Astrocyte (in vitro differentiated cells and primary cell): Measurements from ENCODE around the gene ARV1. TPM values are rescaled to one million over a fixed set of nuclear protein-coding genes. Genes with fewer than 3 reads are reported as not detected.

Experiments
- DNase-seq: peaks from one replicate; pipeline ENCODE4 v3.0.0-alpha.2; 2010; ENCODE audit warnings: low read depth
- FAIRE-seq: peaks from 2 replicates; lab custom pipeline; 2011; peaks lifted over from hg19 to GRCh38; lab: Jason Lieb, UNC
- H2AFZ ChIP-seq: 2 replicates; pipeline ENCODE4 v1.6.0; 2012; ENCODE audit warnings: low read depth, low read length, inconsistent platforms
- H3K27ac ChIP-seq: 2 replicates; pipeline ENCODE4 v1.5.1; 2011; ENCODE audit warnings: low read depth, low read length, inconsistent platforms
- H3K27me3 ChIP-seq: 2 replicates; pipeline ENCODE4 v1.6.0; 2011; ENCODE audit warnings: low read length, inconsistent platforms; ENCODE audit not compliant: insufficient read depth
- H3K36me3 ChIP-seq: 2 replicates; pipeline ENCODE4 v1.5.1; 2011; ENCODE audit warnings: low read length, inconsistent platforms; ENCODE audit not compliant: insufficient read depth
- H3K4me1 ChIP-seq: 2 replicates; pipeline ENCODE4 v1.5.1; 2011; ENCODE audit warnings: low read length, inconsistent platforms; ENCODE audit not compliant: insufficient read depth
- H3K4me2 ChIP-seq: 2 replicates; pipeline ENCODE4 v1.6.0; 2012; ENCODE audit warnings: low read length, inconsistent platforms
- H3K4me3 ChIP-seq: 2 replicates; pipeline ENCODE4 v1.5.1; 2011; ENCODE audit warnings: low read depth, mild to moderate bottlenecking, low read length, inconsistent platforms; ENCODE audit not compliant: insufficient read depth
- H3K79me2 ChIP-seq: 2 replicates; pipeline ENCODE4 v1.6.0; 2012; ENCODE audit warnings: mild to moderate bottlenecking, low read length, inconsistent platforms; ENCODE audit not compliant: insufficient read depth
- H3K9ac ChIP-seq: 2 replicates; pipeline ENCODE4 v1.6.0; 2012; ENCODE audit warnings: mild to moderate bottlenecking, low read length, inconsistent platforms
- H3K9me3 ChIP-seq: 2 replicates; pipeline ENCODE4 v1.5.1; 2012; ENCODE audit warnings: low read depth, mild to moderate bottlenecking, low read length, inconsistent platforms; ENCODE audit not compliant: insufficient read depth
- H4K20me1 ChIP-seq: 2 replicates; pipeline ENCODE4 v1.6.0; 2012; ENCODE audit warnings: low read length, inconsistent platforms; ENCODE audit not compliant: insufficient read depth
- H3K27ac Mint-ChIP-seq: one replicate; pipeline ENCODE4 v1.8.0; 2021; ENCODE audit warnings: mild to moderate bottlenecking, mixed read lengths; ENCODE audit not compliant: unreplicated experiment
- H3K27me3 Mint-ChIP-seq: one replicate; pipeline ENCODE4 v1.8.0; 2021; ENCODE audit warnings: low read depth, mixed read lengths; ENCODE audit not compliant: unreplicated experiment
- H3K36me3 Mint-ChIP-seq: one replicate; pipeline ENCODE4 v1.8.0; 2021; ENCODE audit warnings: low read depth, mixed read lengths; ENCODE audit not compliant: unreplicated experiment
- H3K4me1 Mint-ChIP-seq: one replicate; pipeline ENCODE4 v1.8.0; 2021; ENCODE audit warnings: low read depth, mixed read lengths; ENCODE audit not compliant: unreplicated experiment
- H3K4me3 Mint-ChIP-seq: one replicate; pipeline ENCODE4 v1.8.0; 2021; ENCODE audit warnings: mild to moderate bottlenecking, moderate library complexity, mixed read lengths; ENCODE audit not compliant: unreplicated experiment
- H3K9me3 Mint-ChIP-seq: one replicate; pipeline ENCODE4 v1.8.0; 2021; ENCODE audit warnings: mild to moderate bottlenecking, mixed read lengths; ENCODE audit not compliant: unreplicated experiment
- EZH2 ChIP-seq: IDR thresholded peaks from 2 replicates; pipeline ENCODE4 v1.6.1; 2012; ENCODE audit warnings: mild to moderate bottlenecking, low read length, inconsistent platforms; ENCODE audit not compliant: insufficient read depth
- total RNA-seq: library from RNA; stranded (reverse); gene quantifications from 2 replicates; pipeline ENCODE4 v1.2.1, GENCODE V29; 2021
- TF ChIP-seq, protein P1 (sequence below): IDR thresholded peaks from 2 replicates; pipeline ENCODE4 v1.5.1; 2011; ENCODE audit warnings: low read depth, mild to moderate bottlenecking, inconsistent platforms, low read length, moderate library complexity; ENCODE audit not compliant: insufficient read depth

The ARV1 gene
- total RNA-seq, 1 donor from 2014 or later = 14.4 TPM

GRCh38 chr1:231029841-231030240 lies 50.9 kb downstream of the ARV1 start:
- Histone ChIP-seq H3K79me2 (no peaks in the 10 kb centered on the region), H3K27me3 (no peaks in the 10 kb centered on the region), H3K9me3 (no peaks in the 10 kb centered on the region), H3K9ac (no peak overlapping the region), H3K4me1 (peaks cover 5% of the 10 kb centered on the region), H2AFZ (no peak overlapping the region), H3K27ac (no peak overlapping the region), H4K20me1 (peaks cover 34% of the 10 kb centered on the region), H3K4me2 (no peak overlapping the region), H3K4me3 (no peak overlapping the region), H3K36me3 (no peaks in the 10 kb centered on the region)
- Mint-ChIP-seq H3K4me1 (peaks cover 15% of the 10 kb centered on the region), H3K9me3 (peaks cover 2% of the 10 kb centered on the region), H3K4me3 (no peak overlapping the region), H3K27me3 (peaks cover 5% of the 10 kb centered on the region), H3K27ac (no peak overlapping the region), H3K36me3 (peaks cover 4% of the 10 kb centered on the region)
- FAIRE-seq (no peak), DNase-seq (no peak)
- TF ChIP-seq EZH2 = no peak
- TF ChIP-seq, protein P1, sequence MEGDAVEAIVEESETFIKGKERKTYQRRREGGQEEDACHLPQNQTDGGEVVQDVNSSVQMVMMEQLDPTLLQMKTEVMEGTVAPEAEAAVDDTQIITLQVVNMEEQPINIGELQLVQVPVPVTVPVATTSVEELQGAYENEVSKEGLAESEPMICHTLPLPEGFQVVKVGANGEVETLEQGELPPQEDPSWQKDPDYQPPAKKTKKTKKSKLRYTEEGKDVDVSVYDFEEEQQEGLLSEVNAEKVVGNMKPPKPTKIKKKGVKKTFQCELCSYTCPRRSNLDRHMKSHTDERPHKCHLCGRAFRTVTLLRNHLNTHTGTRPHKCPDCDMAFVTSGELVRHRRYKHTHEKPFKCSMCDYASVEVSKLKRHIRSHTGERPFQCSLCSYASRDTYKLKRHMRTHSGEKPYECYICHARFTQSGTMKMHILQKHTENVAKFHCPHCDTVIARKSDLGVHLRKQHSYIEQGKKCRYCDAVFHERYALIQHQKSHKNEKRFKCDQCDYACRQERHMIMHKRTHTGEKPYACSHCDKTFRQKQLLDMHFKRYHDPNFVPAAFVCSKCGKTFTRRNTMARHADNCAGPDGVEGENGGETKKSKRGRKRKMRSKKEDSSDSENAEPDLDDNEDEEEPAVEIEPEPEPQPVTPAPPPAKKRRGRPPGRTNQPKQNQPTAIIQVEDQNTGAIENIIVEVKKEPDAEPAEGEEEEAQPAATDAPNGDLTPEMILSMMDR = no peak

DNA sequence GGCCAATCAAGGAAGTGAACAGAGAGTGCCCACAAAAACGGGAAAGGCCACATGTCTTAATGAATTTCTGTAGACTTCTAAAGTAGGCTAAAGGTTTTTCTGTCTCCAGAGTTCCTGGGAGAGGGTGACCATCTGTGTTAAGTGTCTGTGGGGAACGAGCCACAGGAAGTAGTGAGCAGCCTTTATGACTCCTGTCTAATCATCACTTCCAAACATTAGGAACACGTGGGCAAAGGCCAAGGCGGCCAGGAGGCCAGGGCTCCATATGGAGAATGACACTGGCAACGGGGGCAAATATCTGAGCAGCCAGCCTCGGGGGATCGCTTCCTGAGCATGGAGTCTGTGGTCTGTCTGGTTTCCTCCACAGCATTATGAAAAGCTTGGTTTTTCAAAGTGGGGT lies 54.1 kb downstream of the ARV1 start:
- Histone ChIP-seq H3K4me1 (peaks cover 5% of the 10 kb centered on the region), H3K9ac (no peak overlapping the region), H4K20me1 (peaks cover 50% of the 10 kb centered on the region), H3K36me3 (no peaks in the 10 kb centered on the region), H3K27me3 (no peaks in the 10 kb centered on the region), H3K4me3 (no peak overlapping the region), H3K4me2 (no peak overlapping the region), H3K79me2 (peaks cover 3% of the 10 kb centered on the region), H2AFZ (no peak overlapping the region), H3K27ac (no peak overlapping the region), H3K9me3 (no peaks in the 10 kb centered on the region)
- no peaks in the 10 kb centered on the region for H3K36me3 Mint-ChIP-seq
- H3K4me1 Mint-ChIP-seq = peaks cover 20% of the 10 kb centered on the region
- H3K9me3 Mint-ChIP-seq = peaks cover 1% of the 10 kb centered on the region
- FAIRE-seq (no peak), DNase-seq (no peak)
- H3K27me3 Mint-ChIP-seq = peaks cover 3% of the 10 kb centered on the region
- TF ChIP-seq, protein P1 = no peak
- TF ChIP-seq EZH2 = no peak
- H3K4me3 Mint-ChIP-seq = no peak overlapping the region
- H3K27ac Mint-ChIP-seq = no peak overlapping the region

DNA sequence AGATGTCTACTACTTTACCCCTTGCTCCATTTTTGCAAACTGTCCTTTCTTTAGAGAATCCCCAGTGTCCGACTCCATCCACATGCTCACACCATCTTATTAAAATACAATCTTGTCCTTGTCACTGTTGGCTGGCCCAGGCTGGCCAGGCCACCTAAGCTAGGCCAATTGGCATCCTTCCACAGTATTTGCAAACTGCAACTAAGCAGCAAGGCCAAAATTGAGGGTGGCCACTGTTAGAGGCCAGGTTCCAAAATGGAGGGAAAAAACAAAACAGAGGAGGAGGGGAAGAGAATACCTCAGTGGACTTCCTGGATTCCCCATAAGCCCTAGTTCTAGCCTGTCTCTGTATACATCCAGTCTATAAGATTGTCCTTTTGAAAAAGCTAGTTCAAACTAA lies 56.9 kb downstream of the ARV1 start:
- Mint-ChIP-seq H3K27me3 (no peaks in the 10 kb centered on the region), H3K4me1 (peaks cover 16% of the 10 kb centered on the region), H3K9me3 (peaks cover 1% of the 10 kb centered on the region), H3K4me3 (no peak overlapping the region), H3K36me3 (no peaks in the 10 kb centered on the region), H3K27ac (no peak overlapping the region)
- Histone ChIP-seq H3K4me2 (no peak overlapping the region), H4K20me1 (peaks cover 38% of the 10 kb centered on the region), H3K27me3 (no peaks in the 10 kb centered on the region), H3K79me2 (peaks cover 3% of the 10 kb centered on the region), H3K27ac (no peak overlapping the region), H3K9me3 (no peaks in the 10 kb centered on the region), H3K4me3 (no peak overlapping the region), H3K9ac (no peak overlapping the region), H2AFZ (no peak overlapping the region), H3K36me3 (no peaks in the 10 kb centered on the region), H3K4me1 (peaks cover 9% of the 10 kb centered on the region)
- DNase-seq (no peak), FAIRE-seq (no peak)
- TF ChIP-seq EZH2 = no peak
- TF ChIP-seq, protein P1 = no peak
